HG02885 (cell line): ENCODE results near the gene SLC38A1.
"Not testable (repeated sequence)": the region's sequence is repeated elsewhere in the genome, so short reads cannot be mapped to it uniquely, and the experiment has no call there.

Source experiments
- ATAC-seq: cut with Tn5 transposase; IDR thresholded peaks from one replicate; pipeline ENCODE4 v1.9.1; 2021; ENCODE audit warnings: mild to moderate bottlenecking; ENCODE audit not compliant: unreplicated experiment, poor library complexity

The SLC38A1 gene

DNA sequence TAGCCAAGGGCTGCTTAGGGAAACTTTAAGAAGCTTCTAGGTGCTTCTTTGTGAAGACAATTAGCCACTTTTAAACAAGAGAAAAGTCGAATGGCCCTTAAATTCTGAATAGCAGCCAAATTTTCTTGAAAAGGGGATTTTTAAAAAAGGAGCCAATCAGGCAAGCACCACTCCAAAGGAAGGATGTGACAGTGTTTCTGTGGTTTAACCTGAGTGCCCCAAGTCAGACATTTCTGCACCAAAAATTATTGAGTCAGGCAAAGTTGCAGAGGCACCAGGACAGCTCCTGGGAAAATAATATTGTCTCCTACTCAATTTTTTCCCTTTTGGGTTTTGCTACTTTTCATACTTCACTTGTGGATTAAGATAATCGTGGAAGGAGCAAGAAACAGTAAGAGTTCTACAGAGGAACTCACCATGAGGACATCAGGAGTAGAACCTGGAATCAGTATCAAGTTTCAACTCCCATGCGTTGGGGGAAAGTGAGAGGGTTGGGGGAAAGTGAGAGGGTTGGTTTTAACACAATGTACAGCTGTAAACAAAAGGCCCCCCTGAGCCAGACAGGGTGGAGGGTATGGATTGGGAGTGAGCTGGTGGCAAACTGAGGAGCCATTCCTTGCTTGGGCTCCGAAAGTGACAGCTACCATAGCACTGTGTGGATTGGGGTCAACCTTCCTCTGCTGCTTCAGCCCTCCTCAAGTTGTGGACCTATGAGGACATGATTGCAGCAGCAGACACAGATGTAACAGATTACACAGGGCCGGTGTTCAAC, 90.8 kb downstream of the SLC38A1 start:
- ATAC-seq = no peak

DNA sequence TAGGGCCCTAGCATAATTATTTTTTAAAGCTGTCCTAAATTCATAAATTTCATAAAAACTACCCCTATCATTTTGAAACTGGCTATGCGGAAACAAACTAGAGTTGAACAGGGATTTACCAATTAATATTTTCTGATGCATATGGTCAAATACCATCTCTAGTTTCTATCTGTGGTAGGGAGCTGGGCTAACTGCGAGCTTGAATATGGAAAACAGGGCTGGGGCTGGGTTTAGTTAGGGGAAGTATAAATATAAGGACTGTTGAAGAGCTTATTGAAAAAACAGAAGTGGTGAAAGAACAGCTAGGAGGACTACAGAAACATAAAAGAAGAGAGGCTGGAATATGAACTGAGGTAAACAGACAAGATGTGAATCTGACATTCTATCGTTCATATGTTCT, 91.8 kb downstream of the SLC38A1 start:
- no peak for ATAC-seq

DNA sequence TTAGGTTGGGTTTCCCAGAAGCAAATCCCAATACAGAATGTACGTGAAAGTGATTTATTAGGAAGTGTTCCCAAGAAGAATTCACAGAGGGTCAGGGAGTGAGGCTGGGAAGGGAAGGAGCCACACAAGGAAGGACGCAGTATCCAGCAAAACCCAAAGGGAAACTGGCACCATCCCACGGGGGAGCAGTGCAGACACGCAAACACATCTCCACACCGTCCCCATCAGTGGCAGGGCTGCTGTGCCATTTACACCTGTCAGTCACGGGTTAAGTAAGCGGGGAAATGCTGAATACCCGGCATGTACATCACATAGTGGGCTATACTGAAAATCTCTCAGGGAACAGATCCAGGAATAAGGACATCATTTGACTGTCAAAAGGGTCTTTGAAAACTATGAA, 93.9 kb downstream of the SLC38A1 start:
- ATAC-seq = peak; percentile 32

DNA sequence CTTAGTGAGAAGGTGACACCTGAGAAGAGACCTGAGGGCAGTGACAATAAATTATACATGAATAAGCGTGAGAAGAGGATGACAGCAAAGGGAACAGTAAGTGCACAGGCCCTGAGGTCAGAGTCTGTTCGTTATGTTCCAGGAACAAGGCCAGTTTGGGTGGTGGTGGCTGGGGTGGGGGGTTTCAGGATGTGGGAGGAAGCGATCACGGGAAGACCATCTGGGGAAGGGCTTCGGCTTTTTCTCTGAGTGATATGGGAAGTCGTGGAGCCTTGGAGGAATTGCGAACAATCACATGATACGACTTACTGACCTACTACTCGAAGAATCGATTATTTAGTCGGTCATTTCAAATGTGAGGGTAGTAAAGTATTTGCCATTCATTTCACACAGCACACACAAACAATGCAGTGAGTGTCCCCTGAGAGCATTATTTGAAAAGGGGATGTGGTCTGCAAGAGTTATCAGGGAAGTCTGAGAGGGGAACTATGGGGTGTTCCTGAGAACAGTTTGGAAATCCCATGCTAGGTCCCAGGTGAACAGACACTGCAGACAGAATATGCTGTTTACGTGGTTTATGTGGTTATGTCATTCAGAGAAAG, 94.7 kb downstream of the SLC38A1 start:
- peak; percentile 45 for ATAC-seq

DNA sequence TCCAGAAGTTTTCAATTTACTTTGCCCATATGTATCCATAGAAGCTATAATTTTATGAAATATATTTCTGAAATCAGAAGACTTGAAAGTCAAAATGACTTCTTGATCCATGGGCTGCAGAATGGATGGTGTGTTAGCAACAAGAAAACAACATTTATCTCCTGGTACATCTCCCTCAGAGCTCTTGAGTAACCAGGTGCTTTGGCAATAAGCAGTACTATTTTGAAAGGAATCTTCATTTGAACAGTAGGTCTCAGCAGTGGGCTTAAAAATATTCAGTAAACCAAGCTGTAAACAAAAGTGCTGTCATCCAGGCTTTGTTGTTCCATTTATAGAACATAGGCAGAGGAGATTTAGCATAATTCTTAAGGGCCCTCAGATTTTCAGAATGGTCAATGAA, 100.4 kb downstream of the SLC38A1 start:
- ATAC-seq = no peak

DNA sequence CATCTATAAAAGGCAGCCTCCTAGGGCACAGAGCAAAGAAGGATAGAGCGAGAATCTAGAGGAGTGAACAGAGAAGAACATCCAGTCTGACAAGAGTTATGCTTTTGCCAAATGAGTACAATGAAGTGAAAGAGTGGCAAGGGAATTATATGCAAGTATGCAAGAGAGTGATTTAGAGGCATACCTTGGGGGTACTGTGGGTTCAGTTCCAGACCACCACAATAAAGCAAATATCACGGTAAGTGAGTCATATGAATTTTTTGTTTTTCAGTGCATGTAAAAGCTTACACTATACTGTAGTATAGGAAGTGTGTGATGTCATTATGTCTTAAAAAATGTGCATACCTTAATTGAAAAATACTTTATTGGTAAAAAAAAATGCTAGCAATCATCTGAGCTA, 101.4 kb downstream of the SLC38A1 start:
- no peak for ATAC-seq

DNA sequence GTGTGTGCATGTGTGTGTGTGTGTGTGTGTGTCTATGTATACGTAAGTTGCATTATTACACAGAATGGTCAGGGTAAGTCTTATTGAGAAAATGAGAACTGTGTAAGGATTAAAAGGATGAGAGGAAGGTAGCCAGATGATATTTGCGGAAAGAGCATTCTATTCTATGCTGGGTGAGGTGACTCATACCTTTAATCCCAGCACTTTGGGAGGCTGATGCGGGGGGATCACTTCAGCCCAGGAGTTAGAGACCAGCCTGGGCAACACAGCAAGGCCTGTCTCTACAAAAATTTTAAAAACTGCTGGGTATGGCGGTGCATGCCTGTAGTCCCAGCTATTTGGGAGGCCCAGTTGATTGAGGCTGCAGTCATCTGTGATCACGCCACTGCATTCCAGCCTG, 103.7 kb downstream of the SLC38A1 start:
- ATAC-seq = no peak

DNA sequence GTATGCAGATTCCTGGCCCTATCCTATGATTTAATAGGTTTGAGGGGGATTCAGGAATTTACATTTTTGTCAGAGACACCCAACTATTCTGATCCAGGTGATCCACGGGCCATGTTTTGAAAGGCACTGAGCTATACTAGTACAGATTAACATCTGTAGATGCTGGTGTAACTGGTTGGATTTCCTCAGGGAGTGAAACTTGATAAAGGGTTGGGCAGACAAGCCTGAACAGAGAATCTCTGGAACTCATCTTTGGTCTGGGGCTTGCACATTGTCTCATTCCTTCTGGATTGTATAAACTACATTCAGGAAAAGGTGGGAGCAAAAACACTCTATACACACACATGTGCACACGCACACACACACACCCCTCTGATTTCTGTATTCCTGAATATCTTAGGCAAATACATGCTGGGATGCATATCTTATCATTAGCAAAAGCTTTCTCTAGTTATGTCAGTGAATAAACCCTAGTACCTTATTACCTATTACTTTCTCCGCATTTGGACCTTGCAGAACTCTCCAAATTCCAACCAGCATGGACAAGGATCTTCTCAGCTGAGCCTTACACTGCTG, 104.6 kb downstream of the SLC38A1 start:
- ATAC-seq = no peak

DNA sequence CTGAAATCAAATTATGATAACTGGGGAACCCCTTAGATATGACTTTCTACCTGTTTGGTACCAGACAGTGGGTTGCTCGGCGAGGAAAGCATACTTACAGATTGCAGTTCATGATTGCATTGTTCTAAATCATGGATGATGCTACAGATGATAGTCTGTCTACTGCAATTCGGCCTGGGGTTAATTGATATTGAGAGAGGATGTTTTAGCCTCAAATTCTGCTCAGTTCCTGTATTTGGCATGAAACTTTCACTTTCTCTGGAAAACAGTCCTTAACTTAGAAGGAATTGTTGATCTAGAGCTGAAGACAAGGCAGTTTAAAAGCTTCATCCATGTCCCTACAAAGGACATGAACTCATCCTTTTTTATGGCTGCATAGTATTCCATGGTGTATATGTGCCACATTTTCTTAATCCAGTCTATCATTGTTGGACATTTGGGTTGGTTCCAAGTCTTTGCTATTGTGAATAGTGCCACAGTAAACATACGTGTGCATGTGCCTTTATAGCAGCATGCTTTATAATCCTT, 106.2 kb downstream of the SLC38A1 start:
- ATAC-seq = not testable (repeated sequence)

DNA sequence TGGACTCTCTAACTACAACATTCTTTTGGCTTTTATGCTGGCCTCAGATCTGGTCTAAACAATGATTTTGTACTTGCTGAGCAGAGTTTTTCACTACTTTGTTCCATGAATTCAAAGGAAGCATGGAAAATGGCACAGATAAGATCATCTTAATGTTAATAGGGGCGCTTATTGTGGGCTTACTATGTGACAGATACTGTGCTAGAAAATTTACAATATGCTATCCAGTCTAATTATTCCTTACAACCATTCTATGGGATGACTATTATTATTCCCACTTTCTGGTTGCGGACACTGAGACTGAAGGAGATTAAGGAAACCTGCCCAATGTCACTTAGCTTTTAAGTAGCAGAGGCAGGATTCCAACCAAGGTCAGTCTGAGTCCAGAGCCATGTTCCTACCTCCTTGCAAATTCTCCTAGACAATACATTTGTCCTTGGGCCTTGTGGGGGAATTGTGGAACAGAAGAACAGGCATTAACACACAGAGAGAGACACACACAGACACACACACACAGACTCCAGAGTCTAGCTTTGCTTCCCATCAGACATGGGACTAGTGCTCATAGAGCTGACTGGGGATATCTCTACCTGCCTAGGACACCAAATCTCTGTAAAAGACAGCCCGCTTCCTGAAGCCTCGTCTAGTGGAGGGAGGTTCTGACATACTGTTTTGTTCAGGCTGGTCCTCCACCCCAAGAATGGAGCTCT, 107.7 kb downstream of the SLC38A1 start:
- no peak for ATAC-seq

DNA sequence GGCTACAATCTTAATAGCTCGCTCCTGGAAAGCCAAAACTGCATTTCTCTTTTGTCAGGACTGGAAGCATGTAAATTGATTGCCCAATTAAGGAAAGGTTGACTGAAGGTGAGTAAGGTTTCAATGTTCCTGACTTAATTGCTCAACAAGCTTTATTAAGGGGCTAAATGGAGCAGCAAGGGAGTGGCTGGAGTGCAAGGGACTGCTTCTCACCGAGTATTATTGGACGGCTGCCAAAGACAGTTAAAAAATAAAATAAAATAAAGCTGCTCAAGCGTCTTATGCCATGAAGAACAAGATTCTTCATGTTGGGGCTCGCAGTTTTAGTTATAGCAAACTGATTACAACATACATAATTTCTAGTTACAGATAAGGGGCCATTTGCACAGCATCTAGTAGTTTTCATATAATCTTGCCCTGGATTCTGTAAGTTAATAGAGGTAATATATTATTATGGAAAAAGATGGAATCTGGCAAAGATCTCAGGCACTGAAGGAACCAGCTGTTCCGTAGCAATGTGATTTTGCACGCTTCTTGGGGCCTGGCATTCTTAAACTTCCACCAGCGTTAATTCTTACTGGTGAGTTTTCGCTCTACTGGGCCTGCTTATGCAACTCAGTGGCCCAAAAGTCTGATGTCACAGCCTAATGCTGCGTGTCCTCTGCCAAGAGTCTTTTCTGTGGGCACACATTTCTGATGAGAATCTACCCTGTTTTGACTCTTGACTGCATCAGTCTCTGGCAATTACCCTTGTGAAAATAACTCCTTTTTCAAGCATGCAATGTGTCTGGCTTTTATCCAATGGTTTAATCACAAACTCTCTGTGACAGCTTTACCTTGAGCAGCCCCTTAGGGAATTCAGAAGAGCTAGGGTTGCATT, 108.5 kb downstream of the SLC38A1 start:
- no peak for ATAC-seq

DNA sequence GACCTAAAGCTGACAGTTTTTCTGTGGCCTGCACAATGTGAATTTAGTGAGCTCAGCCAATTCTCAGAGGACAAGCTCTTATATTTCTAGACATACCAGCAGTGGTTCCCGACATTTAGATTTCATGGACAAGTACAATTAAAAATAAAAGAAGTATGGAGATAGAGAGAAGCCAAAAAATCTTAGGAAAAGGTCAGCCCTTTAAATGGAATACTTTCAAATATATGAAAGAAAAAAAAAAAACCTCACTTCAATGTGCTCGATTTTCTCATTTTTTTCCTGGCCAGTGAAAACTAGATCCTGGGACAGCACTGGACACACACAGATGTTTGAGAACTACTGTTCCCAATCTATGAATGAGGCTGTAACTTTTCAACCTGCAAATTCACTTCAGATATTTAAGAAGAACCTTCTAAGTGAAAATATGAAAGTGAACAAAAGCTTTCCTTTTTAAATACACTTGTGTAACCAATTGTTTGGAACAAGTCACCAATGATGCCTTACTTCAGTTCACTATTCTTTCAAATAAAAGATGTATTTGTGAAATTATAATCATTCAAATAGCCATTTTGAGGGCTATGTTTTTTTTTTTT, 109.4 kb downstream of the SLC38A1 start:
- ATAC-seq = no peak

DNA sequence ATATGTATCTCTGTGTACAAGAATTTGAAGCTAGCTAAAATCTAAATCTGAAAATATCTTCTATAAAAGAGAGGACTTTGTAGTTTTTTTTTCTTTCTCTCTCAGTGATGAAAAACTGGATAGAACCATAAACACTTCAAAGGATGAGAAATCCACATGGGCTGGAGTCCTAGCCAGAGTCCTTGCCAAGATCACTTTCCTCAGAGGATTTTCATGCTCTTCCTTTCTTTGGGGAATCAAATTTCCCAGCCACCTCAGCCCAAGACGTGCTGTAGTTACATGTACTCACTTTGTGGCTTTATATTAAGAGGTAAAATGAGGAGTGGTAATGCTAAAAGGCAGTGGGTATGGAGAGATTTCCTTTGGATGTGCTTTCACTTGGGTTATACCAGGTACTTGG, 110.3 kb downstream of the SLC38A1 start:
- ATAC-seq = no peak

DNA sequence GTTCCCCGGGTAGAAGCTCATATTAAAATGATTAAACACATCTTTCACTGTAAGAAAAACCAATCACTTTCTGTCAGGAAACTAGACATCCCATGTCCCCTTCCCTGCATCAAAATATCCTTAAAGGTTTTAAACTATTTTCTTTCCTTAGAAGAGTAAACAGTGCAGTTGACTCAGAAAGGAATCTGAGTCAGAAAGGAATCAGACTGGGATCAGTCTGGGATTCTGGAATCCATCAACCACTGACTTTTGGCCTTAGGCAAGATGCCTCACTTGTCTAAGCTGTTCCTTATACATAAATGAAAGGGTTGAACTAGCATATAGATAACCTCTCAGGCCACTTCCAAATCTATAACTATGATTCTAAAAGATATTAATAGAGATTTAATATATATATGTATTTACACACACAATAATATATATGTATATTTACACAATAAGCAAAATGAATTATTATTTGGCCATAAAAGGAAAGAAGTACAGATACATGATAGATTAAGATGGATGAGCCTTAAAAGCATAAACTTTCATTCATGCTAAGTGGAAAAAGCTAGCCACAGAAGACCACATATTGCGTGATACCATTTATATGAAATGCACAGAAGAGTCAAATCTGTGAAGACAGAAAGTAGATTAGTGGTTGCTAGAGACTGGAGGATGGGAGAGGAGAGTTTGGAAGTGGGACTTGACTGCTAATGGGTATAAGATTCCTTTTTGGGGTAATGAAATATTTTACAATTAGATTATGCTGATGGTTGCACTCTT, 114.4 kb downstream of the SLC38A1 start:
- ATAC-seq = no peak

DNA sequence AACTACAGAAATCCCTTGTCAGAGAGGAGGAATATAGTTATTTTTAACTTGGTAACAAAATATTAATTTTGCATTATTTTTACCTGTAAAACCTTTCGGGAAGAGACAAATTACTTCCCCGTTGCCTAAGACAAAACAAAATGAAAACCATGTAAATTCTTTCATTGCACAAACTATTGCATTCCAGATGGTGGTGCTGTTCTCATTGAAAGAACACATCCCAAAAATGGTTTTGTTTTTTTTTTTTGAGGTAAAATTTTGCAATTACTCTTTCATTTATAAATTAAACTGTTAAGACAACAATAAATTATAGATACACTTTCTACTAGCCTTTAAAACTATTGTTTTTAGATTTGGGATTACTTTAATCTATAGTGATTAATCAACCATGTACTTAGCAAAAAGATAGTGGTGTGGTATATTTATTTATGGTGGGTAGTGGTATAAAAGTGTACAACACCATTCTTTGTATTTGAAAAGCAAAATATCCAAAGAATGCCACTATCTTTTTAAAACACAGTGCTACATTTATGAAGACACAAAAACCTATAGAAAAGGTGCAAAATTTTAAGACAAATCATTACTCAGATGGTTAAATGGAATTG, 115.5 kb downstream of the SLC38A1 start:
- no peak for ATAC-seq

DNA sequence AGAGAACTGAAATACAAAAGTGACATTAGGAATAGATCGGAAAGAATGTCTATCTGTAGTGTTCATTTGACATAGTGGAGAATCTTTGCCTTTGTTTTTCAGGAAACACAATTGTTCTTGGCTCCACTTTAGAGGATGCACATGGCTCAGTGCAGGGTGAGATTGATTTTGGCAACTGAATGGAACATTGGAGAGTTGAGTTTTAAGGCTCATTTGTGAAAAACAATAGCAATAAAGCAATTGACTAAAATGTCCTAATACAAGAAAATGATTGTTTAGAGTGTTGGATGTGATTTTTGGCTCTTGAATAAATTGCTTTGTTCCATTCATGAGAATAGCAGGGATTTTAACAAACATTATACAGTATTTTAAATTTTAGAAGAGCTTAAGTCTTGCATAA, 116.4 kb downstream of the SLC38A1 start:
- ATAC-seq = no peak

DNA sequence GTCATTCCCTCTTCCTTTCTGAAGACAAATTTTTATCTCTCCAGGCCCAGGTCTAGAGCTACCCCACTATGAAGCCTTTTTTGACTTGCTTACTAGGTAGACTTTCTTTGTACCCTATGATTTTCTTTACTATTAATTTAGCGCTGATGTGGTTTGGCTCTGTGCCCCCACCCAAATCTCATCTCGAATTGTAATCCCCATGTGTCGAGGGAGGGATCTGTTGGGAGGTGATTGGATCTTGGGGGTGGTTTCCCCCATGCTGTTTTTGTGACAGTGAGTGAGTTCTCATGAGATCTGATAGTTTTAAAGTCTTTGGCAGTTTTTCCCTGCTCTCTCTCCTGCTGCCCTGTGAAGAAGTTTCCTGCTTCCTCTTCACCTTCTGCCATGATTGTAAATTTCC, 118.1 kb downstream of the SLC38A1 start:
- no peak for ATAC-seq

DNA sequence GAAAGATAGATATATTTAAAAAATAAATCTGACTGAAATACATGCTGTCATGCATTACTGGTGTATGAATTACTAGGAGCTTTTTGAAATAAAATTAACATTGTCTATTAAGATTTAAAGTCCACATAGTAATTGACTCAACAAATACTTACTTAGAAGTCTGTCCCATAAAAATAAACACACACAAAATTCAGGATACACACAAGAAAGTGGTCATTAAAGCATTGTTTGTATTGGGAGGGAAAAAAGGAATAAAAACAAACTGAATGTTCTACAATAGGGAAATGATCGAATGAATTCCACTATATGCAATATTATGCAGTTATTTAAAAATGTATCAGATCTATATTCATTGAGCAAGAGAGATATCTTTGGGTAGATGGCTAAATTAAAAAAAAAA, 118.9 kb downstream of the SLC38A1 start:
- no peak for ATAC-seq

DNA sequence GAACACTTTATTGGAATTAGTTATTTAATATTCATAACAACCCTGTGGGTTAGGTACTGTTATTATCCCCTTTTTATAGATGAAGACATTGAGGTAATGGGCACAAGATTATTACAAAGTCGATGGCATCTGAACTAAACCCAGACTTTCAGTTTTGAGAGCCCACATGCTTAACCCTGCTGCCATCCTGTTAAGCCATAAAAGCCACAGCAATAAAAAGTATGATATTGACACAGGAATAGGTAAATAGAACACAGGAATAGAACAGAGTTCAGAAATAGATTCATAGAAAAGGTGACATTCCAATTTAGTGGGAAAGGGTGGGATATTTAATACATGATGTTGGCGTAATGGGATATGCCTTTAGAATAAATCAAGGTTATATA, 119.8 kb downstream of the SLC38A1 start:
- ATAC-seq = no peak
